ENCODE data around the gene CFAP410. TPM values are rescaled to one million over a fixed set of nuclear protein-coding genes. Genes with fewer than 3 reads are reported as not detected.

Gene CFAP410
- total RNA-seq, 1 experiment from 2014 or later: 10.1 TPM

DNA sequence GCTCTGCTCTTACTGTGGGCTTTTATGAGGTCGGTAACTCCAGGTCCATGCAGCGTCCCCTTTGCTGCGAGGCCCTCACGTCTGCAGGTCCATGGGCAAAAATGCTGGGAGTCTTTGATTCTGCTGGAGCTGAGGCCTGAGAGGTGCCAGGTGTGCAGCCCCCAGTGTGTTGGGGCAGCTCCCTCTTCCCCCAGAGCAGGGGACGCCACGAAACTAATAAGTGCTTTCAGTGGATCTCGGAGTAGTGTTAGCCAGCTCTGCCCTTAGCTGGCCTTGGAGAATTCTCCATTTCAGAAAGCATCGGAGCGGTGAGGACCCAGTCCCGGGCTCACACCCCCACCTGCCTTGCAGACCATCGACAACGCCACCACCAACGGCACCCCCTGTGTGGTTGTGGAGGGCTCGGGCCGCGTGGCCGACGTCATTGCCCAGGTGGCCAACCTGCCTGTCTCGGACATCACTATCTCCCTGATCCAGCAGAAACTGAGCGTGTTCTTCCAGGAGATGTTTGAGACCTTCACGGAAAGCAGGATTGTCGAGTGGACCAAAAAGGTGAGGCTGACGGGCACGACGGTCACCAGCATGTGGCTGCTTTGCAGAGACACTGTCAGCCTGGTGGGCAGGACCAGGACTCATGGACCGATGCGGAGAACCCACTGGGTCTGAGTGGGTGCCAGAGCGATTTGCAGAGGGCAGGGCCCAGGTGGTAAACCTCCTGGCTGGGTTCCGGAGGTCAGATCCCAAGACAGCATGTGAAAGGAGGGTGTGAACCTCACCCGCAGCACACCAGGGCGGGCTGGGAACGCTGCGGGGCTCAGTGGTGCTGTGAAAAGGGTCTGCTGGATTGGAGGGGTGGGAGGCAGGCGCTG is 39.7 kb upstream of the CFAP410 start:
- Mint-ChIP-seq H3K9me3 (ENCODE audit: unreplicated experiment) (peaks cover 10% of the 10 kb centered on the region), H3K4me1 (ENCODE audit: insufficient read depth, unreplicated experiment) (no peaks in the 10 kb centered on the region), H3K4me3 (ENCODE audit: unreplicated experiment) (no peak overlapping the region), H3K27ac (ENCODE audit: low read depth, unreplicated experiment) (no peak overlapping the region), H3K36me3 (ENCODE audit: insufficient read depth, unreplicated experiment) (peaks cover 6% of the 10 kb centered on the region), H3K27me3 (ENCODE audit: insufficient read depth, unreplicated experiment) (peaks cover 34% of the 10 kb centered on the region)
- TF ChIP-seq, protein P1, sequence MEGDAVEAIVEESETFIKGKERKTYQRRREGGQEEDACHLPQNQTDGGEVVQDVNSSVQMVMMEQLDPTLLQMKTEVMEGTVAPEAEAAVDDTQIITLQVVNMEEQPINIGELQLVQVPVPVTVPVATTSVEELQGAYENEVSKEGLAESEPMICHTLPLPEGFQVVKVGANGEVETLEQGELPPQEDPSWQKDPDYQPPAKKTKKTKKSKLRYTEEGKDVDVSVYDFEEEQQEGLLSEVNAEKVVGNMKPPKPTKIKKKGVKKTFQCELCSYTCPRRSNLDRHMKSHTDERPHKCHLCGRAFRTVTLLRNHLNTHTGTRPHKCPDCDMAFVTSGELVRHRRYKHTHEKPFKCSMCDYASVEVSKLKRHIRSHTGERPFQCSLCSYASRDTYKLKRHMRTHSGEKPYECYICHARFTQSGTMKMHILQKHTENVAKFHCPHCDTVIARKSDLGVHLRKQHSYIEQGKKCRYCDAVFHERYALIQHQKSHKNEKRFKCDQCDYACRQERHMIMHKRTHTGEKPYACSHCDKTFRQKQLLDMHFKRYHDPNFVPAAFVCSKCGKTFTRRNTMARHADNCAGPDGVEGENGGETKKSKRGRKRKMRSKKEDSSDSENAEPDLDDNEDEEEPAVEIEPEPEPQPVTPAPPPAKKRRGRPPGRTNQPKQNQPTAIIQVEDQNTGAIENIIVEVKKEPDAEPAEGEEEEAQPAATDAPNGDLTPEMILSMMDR (IDR thresholded peaks at IDR 0.05; ENCODE audit: unreplicated experiment): no peak
- intact Hi-C loops (cut with micrococcal nuclease): no loop called here
- ChIA-PET CTCF (no interaction called here), POLR2A (no interaction called here)
- no TSS peak for BruUV-seq (replicated peaks)
- no peak for DNase-seq (ENCODE audit: unreplicated experiment)

DNA sequence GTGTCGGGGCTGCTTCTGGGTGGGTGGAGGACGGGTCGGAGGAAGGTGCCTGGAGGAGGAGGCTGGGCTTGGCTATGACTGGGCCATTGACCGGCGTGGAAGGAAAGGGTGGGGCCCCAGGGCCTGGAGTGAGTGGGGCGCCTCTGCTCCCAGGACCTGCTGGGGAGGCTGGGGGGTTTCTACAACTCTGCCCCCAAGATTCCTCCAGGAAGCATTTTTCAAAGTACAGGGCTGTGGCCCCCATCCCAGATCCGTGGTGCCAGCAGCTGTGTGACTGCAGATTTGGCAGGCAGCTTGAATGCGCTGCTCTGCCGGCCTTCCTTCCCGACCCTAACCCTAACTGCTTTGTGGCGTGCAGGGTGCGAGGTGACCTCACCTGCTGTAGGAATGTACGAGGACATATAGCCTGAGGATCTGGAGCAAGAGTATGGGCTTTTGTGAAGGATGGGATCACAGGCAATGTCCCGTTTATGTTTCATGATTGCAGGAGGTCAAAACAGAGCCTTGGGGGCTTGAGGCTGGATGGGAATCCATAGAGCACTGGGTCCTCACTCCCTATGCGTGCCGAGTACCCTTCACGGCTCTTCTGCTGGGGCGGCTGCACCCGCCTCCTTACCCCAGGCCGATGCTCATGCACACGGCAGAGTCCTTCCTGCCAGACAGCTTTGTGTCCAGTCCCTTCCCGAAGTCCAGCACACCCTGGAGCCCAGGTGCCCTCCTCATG is 38.9 kb upstream of the CFAP410 start:
- TF ChIP-seq, protein P1 (IDR thresholded peaks at IDR 0.05; ENCODE audit: unreplicated experiment): no peak
- H3K9me3 Mint-ChIP-seq (ENCODE audit: unreplicated experiment): peaks cover 10% of the 10 kb centered on the region
- H3K4me3 Mint-ChIP-seq (ENCODE audit: unreplicated experiment): no peak overlapping the region
- peaks cover 6% of the 10 kb centered on the region for H3K36me3 Mint-ChIP-seq (ENCODE audit: insufficient read depth, unreplicated experiment)
- POLR2A ChIA-PET: no interaction called here
- H3K27me3 Mint-ChIP-seq (ENCODE audit: insufficient read depth, unreplicated experiment): peaks cover 34% of the 10 kb centered on the region
- no TSS peak for BruUV-seq (replicated peaks)
- no peaks in the 10 kb centered on the region for H3K4me1 Mint-ChIP-seq (ENCODE audit: insufficient read depth, unreplicated experiment)
- no peak for DNase-seq (ENCODE audit: unreplicated experiment)
- intact Hi-C loops (cut with micrococcal nuclease): no loop called here
- CTCF ChIA-PET: no interaction called here
- no peak overlapping the region for H3K27ac Mint-ChIP-seq (ENCODE audit: low read depth, unreplicated experiment)

DNA sequence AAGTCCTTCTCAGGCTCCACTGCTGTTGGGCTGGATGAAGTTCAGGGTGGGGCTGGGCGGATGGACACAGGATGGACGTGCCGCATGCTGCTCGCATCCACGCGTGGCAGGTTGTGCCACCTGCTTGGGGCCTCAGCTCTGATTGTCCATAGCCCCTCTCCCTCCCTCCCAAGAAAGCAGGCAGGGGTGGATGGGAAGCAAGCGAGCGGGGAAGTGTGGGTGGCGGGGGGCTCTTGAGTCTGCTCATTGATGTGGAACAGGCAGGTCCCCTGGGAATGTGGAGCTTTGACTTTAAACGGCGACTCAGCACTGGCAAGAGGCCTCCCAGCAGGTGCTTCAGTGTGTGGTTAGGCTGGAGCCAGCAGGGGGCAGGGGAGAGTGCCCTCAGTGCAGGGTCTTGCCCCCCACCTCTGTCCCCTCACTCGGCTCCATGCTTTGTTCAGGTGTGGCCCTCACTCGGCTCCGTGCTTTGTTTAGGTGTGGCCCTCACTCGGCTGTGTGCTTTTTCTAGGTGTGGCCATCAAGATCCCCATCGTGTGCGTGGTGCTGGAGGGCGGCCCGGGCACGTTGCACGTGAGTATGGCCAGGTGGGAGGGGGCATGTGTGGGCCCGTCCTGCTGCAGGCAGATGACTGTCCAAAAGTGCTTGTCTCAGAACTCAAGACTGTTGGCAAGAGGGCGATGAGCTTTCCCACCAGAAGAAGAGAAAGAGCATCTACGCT is 38.2 kb upstream of the CFAP410 start:
- DNase-seq (ENCODE audit: unreplicated experiment): no peak
- POLR2A ChIA-PET: no interaction called here
- TF ChIP-seq, protein P1 (IDR thresholded peaks at IDR 0.05; ENCODE audit: unreplicated experiment): peak; percentile 18
- Mint-ChIP-seq H3K27ac (ENCODE audit: low read depth, unreplicated experiment) (no peak overlapping the region), H3K27me3 (ENCODE audit: insufficient read depth, unreplicated experiment) (peaks cover 34% of the 10 kb centered on the region), H3K4me1 (ENCODE audit: insufficient read depth, unreplicated experiment) (no peaks in the 10 kb centered on the region), H3K4me3 (ENCODE audit: unreplicated experiment) (no peak overlapping the region), H3K36me3 (ENCODE audit: insufficient read depth, unreplicated experiment) (peaks cover 6% of the 10 kb centered on the region), H3K9me3 (ENCODE audit: unreplicated experiment) (peaks cover 9% of the 10 kb centered on the region)
- CTCF ChIA-PET: interaction anchor here (0.8 kb wide), 1 partner anchor 11 kb away, joined by 4 read pairs; no protein-coding TSS in a partner anchor
- BruUV-seq (replicated peaks): no TSS peak
- intact Hi-C loops (cut with micrococcal nuclease): no loop called here

DNA sequence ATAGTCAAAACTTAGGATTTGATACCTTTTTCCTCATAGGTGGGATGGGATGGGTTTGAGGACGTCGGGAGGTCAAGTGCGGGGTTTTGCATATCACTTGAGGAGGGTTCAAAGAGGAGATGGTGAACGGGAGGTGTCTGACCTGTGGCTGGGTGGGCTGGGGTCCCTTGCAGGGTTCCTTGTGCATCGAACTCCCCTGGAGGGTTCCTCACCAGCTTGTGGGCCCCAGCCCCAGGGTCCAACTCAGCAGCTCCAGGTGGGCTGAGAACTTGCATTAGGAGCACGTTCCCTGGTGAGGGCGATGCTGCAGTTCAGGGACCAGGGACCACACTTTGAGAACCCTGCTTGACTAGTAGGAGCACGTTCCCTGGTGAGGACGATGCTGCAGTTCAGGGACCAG is 37.4 kb upstream of the CFAP410 start:
- no peak overlapping the region for H3K27ac Mint-ChIP-seq (ENCODE audit: low read depth, unreplicated experiment)
- peaks cover 34% of the 10 kb centered on the region for H3K27me3 Mint-ChIP-seq (ENCODE audit: insufficient read depth, unreplicated experiment)
- DNase-seq (ENCODE audit: unreplicated experiment): no peak
- peaks cover 6% of the 10 kb centered on the region for H3K36me3 Mint-ChIP-seq (ENCODE audit: insufficient read depth, unreplicated experiment)
- intact Hi-C loops (cut with micrococcal nuclease): no loop called here
- no peak overlapping the region for H3K4me3 Mint-ChIP-seq (ENCODE audit: unreplicated experiment)
- ChIA-PET CTCF (interaction anchor here (0.8 kb wide), 1 partner anchor 12 kb away, joined by 4 read pairs; no protein-coding TSS in a partner anchor), POLR2A (no interaction called here)
- H3K9me3 Mint-ChIP-seq (ENCODE audit: unreplicated experiment): peaks cover 1% of the 10 kb centered on the region
- H3K4me1 Mint-ChIP-seq (ENCODE audit: insufficient read depth, unreplicated experiment): no peaks in the 10 kb centered on the region
- TF ChIP-seq, protein P1 (IDR thresholded peaks at IDR 0.05; ENCODE audit: unreplicated experiment): no peak
- BruUV-seq (replicated peaks): no TSS peak

Data from MCF 10A (cell line).